Measurements from ENCODE around the gene ATP13A3.
"Not testable (repeated sequence)": the region's sequence is repeated elsewhere in the genome, so short reads cannot be mapped to it uniquely, and the experiment has no call there.

The ATP13A3 gene

DNA sequence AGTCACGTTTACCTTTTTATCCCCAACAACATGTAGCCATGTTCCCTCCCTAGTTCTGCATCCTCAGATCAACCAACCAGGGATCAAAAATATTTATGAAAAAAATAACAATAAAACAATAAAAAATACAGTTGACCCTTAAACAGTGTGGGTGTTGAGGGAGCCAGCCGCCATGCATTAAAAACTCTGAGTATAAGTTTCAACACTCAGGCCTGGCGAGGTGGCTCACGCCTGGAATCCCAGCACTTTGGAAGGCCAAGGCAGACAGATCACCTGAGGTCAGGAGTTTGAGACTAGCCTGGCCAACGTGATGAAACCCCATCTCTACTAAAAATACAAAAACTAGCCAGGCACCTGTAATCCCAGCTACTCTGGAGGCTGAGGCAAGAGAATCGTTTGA lies 12.7 kb upstream of the ATP13A3 start:
- DNase-seq, result not testable (repeated sequence)

DNA sequence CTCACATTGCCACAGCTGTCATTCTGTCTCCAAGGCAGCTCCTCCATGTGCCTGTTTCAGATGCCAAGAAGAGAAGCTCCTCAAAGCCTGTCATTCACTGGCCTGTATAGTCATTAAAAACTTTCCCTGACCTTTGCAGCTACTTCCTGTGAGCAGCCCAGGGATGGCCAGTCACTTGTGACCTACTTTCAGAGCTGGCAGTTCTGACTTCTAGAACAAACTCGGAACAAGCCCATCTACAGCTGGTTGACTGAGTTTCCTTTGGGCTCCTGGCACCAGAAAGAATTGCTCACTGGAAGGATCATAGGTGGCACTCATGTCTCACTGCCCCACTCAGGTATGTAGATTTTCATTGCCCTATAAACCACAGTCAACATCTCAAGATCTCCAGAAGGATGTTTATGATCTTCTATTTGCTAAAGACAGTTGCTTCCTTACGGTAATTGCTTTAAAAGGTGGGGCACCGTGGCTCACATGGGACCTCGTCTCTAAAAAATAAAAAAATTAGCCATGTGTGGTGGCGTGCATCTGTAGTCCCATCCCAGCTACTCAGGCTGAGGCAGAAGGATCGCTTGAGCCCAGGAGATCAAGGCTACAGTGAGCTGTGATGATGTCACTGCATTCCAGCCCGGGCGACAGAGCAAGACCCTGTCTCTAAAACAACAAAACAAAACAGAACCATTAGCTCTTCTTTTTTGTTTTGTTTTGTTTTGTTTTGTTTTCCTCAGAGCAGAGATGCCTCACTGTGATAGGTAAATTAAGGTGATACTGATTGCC lies 11.2 kb upstream of the ATP13A3 start:
- no peak for DNase-seq

DNA sequence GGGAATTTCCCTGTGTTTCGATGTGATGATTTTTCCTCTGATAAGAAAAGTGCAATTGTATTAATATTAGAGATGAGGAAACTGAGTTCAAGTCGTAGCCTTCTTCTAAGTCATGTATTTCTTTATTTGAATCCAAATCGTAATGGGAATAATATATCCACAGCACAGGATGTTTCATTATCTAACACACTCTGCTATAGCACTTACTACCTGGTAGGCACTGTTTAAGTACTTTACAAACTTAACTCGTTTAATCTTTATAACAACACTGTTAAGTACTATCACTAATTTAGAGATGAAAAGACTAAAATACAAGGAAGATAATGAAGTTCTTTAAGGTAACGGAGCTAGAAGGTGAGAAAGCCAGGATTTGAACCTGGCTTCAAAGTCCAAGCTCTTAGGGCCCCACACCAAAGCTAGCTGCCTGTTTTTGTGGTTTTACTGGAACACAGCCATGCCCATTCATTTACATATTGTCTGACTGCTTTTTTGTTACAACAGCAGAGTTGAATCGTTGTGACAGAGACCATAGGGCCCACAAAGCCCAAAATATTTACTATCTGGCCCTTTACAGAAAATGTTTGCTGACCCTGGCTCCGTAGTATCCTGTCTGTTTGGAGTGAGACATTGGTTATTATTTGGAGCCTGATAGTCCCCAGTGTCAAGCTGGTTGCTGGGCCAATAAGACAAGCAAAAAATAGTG lies 9.6 kb upstream of the ATP13A3 start:
- no peak for DNase-seq

DNA sequence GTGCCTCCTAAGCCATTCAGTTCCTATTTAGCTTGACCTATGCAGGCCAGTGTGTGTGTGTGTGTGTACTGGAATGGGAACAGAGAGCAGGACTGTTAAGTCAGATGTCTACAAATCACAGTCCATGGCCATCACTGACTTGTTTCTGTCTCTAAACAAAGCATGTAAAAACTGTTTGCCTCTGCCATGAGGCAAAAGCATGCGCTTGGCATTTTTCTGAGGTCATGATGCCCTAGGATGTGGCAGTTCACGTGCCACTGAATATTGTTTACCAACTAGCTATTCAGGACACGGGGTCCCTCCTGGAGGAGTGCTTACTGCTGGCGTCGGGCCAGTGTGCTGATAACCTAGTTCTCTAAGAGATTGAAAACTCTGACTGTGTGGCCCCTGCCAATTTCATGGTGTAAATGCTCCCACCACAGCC lies 8.2 kb upstream of the ATP13A3 start:
- DNase-seq, result no peak

DNA sequence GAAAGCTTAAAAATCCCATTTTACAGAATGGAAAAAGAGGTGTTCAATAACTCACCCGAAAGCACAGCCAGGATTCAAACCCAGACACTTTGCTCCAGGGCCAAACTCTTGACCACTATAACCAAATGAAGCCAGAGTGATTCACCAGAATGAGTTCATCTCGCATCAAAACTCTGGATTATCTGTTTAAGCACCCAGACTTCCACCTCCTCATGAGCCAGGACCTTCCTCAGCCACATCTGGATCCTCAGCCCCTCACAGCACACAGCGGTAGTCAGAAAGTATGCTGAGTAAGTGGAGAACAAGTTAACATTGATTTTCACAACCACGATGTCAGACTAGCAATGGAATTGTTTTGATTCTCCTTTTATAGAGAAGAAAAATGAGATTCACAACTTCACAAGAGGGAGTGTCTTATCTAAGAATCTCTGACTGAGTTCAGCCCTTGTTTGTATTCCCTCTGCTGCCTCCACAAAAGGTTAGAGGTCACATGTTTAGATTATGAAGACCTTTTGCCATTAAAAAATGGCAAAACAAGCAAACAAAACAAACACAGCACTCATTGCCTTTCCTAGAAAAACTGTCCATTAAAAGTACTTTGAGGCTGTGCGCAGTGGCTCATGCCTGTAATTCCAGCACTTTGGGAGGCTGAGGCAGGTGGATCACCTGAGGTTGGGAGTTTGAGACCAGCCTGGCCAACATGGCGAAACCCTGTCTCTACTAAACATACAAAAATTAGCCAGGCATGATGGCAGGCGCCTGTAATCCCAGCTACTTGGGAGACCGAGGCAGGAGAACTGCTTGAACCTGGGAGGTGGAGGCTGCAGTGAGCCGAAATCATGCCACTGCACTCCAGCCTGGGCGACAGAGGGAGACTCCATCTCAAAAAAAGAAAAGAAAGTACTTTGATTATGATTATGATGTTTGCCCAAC lies 7.5 kb upstream of the ATP13A3 start:
- peak; percentile 57 for DNase-seq

DNA sequence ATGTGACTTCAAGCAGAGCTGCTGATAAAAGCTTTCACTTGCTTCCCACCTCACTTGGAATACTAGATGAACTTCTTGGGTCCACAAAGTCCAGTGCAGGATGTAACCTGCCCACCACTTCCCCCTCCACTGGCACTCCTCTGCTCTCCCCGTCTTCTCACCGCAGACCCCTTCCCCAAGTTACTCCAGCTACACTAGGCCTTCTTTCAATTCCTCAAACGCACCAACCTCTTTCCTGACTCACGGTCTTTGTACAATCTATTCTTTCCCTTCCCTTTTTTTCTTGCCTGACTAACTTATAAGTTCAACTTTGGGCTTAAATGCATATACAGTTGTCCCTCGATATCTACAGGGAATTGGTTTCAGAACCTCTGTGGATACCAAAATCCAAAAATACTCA lies 5.2 kb upstream of the ATP13A3 start:
- no peak for DNase-seq

DNA sequence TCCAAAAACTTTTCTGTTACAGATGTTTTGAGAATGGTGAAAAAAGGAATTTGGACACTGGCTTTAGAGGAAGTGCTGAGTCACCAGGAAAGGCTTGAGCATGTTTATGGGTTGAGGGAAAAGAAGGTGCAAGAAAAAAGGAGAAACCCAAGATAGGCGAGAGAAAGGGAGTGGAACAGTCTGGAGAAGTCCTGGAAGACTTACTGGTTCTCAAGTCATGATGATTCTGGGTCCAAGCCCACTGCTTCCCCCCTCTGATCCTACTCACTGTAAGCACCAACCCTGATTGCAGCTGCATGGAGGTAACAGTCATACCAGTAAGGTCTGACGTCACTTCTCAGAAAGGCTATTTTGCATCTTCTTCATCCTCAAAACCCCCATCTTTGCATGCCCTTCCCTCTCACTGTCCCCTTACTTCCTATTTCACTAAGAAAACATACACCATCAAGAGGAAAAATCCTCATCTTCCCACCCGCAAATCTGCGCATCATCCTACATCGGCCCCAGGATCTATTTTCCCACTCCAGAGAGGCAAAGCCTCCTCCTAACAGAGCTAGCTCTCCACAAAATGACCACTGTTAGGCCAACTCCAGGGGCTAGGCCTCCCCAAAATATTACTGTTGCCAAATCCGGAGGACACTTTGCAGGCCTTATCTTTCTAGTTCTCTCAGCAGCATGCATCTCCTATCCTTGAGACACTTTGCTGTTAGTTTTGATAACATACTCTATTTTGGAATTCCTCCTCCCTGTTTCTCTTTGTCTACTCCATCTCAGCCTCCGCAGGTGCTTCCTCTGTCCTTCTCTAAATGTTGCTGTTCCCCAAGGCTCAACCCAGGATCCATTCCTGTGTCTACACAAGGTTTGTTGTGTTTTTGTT lies 3.2 kb upstream of the ATP13A3 start:
- no peak for DNase-seq

DNA sequence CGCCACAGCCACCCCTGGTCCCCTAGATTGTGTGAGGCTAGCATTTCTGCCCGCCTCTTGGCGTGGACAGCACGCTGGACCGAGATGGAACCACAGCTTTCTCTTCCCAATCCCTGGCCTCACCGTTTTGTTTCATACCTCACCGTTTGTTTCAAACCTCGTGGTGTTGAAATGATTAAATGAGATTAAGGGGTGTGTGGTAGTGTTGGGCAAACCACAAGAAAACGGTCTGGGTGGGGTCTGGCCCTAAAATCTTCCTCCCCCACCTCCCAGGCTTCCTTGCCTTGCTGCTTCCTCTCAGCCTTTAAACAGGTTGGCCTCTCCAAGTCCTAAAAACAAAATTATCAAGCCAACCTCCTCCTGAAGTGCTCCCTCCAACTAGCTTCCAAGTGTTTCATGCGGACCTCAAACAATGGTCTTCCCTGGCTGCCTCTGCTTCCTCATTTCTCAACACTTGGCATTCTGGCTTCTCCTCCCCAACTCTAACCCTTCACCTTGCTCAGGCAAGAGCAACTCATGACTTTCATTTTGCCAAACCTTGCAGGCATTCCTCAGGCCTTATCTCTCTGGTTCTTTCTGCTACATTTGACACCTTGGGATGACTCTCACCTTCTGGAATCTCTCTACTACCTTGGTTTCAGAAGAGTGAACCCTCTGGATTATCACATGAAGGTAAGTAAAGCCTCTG lies 1.4 kb upstream of the ATP13A3 start:
- DNase-seq, result no peak

DNA sequence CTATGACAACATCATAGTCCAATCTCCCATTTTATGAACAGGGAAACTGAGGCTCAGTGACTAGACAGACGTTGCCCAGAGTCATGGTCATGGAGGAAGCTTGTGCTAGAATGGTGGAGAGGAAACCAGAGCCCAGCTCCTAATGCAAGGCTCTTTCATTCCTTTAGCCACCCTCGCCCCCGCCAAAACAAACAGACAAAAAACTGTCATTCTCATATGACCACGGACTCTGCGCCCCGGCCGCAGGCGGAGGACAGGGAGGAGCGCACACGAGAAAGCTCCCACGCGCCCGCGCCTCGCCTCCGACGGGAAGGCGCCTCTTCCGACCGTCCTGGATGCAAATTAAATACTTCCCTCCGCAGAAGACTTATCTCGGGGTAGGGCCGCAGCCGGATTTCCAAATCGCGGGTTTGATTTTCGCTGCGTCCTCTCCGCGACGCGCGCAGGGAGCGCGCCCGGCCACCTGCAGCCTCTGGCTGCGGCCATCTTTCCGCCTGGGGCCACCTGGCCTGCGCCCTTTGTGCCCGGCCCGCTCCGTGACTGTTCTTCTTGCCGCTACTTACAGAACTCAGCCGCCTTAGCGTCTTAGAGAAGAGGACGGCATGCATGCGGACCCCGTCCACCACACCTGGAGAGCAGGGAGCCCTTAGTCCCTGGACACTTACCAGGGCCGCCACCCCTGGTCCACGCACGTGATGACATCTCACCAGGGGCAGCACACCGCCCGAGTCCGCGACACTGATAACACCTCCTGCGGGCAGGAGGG lies 670 bp upstream of the ATP13A3 start:
- DNase-seq, result no peak

DNA sequence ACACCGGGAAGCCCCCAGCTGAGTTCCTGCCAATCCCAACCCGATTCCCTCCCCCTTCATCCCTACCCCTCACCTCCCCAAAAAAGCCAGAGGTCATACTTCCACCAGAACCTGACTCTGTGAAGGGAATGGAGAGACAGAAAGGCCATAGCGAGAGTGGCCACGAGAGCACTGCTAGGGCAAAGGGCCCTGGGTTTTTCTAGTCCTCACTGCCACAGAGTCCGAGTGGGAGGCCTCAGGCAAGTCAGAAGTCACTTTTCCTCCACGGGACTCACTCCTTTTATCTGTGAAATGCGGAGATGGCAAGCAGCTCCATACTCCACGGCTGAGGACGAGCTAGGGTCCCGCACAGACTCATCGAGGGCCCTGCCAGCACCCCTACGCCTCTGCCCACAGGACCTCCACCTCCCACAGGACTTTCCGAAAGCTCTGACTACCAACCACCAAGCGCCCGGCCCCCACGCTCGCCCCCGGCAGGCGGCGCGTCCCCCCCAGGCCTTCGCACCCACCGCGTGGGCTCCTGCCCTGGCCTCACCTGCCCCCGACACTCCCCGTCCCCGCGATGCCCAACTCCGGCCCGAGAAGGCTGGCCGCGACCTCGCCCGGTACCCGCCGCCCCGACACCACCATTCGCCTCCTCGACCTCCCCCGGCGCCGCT lies 792 bp downstream of the ATP13A3 start:
- no peak for DNase-seq

DNA sequence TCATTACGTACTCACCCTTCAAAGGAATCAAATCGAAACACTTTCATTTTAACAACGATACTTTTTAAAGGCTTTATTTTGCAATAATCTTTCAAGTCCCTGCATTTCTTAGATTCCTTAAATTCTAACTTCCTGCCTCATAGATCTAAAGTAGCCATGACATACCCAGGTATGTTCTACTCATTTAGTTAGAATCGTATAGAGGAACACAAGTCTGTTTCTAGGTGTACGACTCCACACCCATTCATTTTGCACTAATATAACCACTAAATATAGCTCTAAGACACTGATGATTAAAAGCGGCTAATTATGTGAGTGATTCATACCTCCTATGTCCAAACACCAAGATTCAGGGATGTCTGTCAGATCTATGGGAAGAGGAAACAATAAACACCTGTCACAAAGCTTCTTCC lies 1.3 kb downstream of the ATP13A3 start:
- DNase-seq, result no peak

DNA sequence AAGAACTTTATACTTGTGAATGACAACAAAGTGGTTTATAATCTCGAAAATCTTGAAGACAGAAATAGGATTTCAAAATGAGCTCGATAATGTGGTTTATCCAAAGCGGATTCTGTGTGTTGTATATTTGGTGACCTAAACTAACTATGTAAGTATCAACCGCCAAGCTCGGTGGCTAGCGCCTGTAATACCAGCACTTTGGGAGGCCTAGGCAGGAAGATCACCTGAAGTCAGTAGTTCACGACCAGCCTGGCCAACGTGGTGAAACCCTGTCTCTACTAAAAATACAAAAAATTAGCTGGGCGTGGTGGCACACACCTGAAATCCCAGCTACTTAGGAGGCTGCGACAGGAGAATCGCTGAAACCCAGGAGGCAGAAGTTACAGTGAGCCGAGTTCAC lies 2.2 kb downstream of the ATP13A3 start:
- DNase-seq, result no peak

DNA sequence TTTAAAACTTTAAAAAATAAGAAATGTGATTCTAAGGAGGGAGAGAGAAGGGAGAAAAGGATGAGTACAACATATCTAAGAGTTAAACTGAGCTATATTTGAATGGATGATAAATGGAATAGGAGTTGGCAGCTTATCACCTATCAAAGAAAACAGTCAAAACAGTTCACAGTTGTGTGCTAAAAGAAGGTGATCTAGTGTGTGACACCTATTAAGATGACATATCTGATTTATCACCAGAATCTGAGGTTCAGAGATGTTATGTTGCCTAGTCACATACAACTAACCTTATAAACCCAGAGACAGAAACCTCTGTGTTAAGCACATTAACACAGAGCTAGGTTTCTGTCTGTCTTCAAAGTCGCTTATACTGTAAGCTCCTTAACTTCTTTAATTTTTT lies 3.0 kb downstream of the ATP13A3 start:
- DNase-seq, result no peak

DNA sequence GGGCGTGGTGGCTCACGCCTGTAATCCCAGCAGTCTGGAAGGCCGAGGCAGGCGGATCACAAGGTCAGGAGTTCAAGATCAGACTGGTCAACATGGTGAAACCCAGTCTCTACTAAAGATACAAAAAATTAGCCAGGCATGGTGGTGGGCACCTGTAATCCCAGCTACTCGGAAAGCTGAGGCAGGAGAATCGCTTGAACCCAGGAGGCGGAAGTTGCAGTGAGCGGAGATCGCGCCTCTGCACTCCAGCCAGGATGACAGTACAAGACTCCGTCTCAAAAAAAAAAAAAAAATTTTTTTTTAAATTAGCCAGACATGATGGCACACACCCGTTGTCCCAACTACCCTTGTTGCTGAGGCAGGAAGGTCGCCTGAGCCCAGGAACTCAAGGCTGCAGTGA lies 4.0 kb downstream of the ATP13A3 start:
- not testable (repeated sequence) for DNase-seq

DNA sequence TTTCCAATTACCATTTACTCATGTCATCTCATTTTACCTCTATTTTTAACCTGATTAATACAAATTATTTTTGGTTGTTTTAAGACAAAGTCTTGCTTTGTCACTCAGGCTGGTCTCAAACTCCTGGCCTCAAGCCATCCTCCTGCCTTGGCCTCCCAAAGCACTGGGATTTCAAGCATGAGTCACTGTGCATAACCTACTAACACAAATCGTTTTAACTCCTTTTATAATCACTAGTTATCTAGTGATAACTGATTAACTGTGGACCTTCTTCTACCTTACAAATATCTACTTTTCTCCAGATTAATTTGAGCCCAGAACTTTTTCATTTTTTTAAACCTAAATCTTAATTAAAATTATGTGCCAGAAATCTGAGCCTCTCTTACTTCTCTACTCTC lies 4.6 kb downstream of the ATP13A3 start:
- no peak for DNase-seq

DNA sequence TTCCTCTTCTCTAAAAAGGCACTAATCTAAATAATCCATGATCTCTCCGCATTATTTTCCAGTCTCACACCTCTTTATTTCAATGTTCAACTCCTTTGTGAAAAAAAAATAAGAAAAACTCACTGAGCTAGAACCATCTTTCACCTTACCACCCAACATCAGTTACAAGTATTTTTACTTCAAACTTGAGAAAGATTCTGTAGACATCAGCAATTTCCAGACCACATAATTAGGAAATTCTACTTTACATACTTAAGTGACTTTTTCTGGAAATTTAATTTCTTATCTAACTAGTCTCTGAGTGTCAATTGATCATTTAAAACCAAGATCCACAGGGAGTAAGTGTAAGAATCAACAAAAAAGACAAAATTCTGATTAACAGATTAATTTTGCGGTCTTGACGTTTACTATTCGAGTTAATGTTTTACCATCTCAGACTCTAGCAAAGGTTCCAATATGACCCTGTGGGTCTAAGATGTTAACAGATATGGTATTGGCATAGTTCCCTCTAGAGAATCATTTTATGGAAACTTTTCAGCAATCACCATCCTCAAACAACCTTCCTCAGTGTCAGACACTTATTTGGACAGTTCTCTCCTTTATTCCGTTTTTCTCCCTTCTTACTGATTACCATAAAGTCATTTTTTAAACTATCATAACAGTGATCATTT lies 5.1 kb downstream of the ATP13A3 start:
- no peak for DNase-seq

DNA sequence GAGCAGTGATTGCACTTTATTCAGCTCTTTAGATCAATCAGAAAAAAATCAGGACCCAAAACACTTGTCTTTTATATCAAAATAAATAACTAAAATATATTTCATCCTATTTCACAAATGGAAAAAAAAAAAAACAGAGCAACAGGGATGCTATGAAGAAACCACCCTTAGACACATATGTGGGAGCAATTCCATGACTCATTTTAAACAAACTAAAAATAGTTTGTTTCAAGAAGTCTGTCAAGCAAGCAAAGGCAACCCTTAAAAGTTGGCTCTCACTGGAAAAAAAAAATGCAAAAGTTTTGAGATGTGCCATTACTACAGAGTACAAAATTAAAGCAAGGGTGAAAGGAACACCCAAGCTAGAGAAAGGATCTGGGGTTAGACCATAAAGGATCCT lies 5.7 kb downstream of the ATP13A3 start:
- no peak for DNase-seq

DNA sequence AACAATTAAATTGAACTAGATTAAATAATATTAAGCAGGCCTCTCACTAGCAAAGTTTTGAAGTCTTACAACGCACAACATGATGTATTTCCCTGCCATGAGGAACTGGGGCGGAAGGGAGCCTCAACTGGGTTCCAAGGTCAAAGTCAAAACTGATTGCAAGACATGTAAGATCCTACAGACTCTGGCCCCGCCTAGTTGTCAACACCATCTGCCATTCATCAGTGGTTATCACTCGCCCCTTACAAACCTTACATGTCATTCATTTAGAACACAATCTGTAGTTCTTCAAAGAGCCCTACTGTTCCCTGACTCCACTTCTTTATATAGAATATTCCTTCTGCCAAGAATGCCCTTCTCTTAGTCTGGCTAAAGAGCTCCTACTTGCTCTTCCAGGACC lies 10.0 kb downstream of the ATP13A3 start:
- no peak for DNase-seq

DNA sequence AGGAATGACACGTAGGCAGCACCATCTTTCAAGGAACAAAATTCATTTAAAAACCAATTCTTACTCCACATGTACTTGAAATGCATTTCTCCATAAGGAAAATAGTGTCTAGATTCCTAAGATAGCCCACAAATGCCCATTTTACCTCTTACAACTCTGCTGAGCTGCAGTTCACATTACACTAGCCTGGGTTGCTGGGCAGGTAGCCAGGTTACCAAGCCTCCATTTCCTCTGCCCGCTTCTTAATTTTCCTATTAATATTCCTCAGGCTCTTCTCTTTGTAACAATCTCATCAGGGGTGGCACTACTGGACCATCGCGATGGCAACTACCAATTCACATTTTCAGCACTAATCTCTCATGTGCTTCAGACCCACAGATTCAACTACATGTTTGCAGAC lies 10.8 kb downstream of the ATP13A3 start:
- DNase-seq, result no peak

Measured in amniotic stem cell (primary cell).